ENCODE measurements around the gene FAM50B.
A peak's percentile ranks its signal among the peaks of the same experiment; 100 is the strongest.

Gene FAM50B

GRCh38 chr6:3875486-3875885, 26.3 kb downstream of the FAM50B start:
- no peak for DNase-seq

GRCh38 chr6:3876101-3876500, 26.9 kb downstream of the FAM50B start:
- DNase-seq = no peak

GRCh38 chr6:3876866-3877265, 27.7 kb downstream of the FAM50B start:
- no peak for DNase-seq

GRCh38 chr6:3878048-3878666, 29.0 kb downstream of the FAM50B start:
- DNase-seq = no peak

GRCh38 chr6:3879194-3879952, 30.2 kb downstream of the FAM50B start:
- DNase-seq = no peak

GRCh38 chr6:3881711-3882421, 32.7 kb downstream of the FAM50B start:
- DNase-seq = no peak

- DNase-seq = no peak
Measured at GRCh38 chr6:3882431-3882830, 33.3 kb downstream of the FAM50B start.

- DNase-seq = no peak
Measured at GRCh38 chr6:3882866-3883265, 33.7 kb downstream of the FAM50B start.

- DNase-seq = peak; percentile 4
Measured at GRCh38 chr6:3884007-3884745, 35.0 kb downstream of the FAM50B start.

- DNase-seq = no peak
Measured at GRCh38 chr6:3885262-3886036, 36.3 kb downstream of the FAM50B start.

- DNase-seq = no peak
Measured at GRCh38 chr6:3887150-3887700, 38.1 kb downstream of the FAM50B start.

GRCh38 chr6:3888153-3888957, 39.2 kb downstream of the FAM50B start:
- no peak for DNase-seq

- no peak for DNase-seq
Measured at GRCh38 chr6:3890047-3890446, 40.9 kb downstream of the FAM50B start.

GRCh38 chr6:3891883-3892282, 42.7 kb downstream of the FAM50B start:
- DNase-seq = no peak

- DNase-seq = no peak
Measured at GRCh38 chr6:3892603-3893002, 43.4 kb downstream of the FAM50B start.

- no peak for DNase-seq
Measured at GRCh38 chr6:3893487-3893886, 44.3 kb downstream of the FAM50B start.

- no peak for DNase-seq
Measured at GRCh38 chr6:3893917-3894316, 44.7 kb downstream of the FAM50B start.

- peak; percentile 46 for DNase-seq
Measured at GRCh38 chr6:3894590-3895311, 45.6 kb downstream of the FAM50B start.

- no peak for DNase-seq
Measured at GRCh38 chr6:3895312-3895653, 46.1 kb downstream of the FAM50B start.

- no peak for DNase-seq
Measured at GRCh38 chr6:3895805-3896204, 46.6 kb downstream of the FAM50B start.

Data from NCI-H1092 treated with DMSO at 0.1 percent for 48 hours (cell line).